Measurements from ENCODE around the gene HSPB9. TPM values are rescaled to one million over a fixed set of nuclear protein-coding genes. Genes with fewer than 3 reads are reported as not detected.

The HSPB9 gene
- total and polyA plus RNA-seq, 2 donors (not counting 3 experiments of a cell fraction or from before 2014, with no cell fraction given), result not detected

GRCh38 chr17:42127414-42127813 lies 4.8 kb downstream of the HSPB9 start:
- dilution Hi-C loops (cut with MboI; ENCODE audit: extremely low pct_ligation_motif_present, low sequenced_read_pairs) (no loop called here), intact Hi-C loops (cut with micrococcal nuclease) (no loop called here)
- H3K36me3 ChIP-seq (ENCODE audit: control insufficient read depth in 2 of 2, extremely low read depth in 1 of 2, insufficient read depth in 2 of 2, low read length in 2 of 2), result peaks cover 27 to 41% of the 10 kb centered on the region in 2 experiments
- H3K79me2 ChIP-seq (ENCODE audit: control insufficient read depth, insufficient read depth, low read length), result peaks cover 30% of the 10 kb centered on the region
- H3K9me3 ChIP-seq (replicated peaks; ENCODE audit: control insufficient read depth, insufficient read depth, low read length), result no peaks in the 10 kb centered on the region
- DNase-seq (ENCODE audit: low read depth, low spot score) (no peak), FAIRE-seq (no peak)
- H3K27me3 ChIP-seq (ENCODE audit: control insufficient read depth in 2 of 2, insufficient read depth in 2 of 2, low read length in 2 of 2), result no peaks in the 10 kb centered on the region
- ChIA-PET POLR2A (no interaction called here), CTCF (interaction anchor here (1.3 kb wide), 1 partner anchor 9 kb away, joined by 5 read pairs; no protein-coding TSS in a partner anchor)
- peaks cover 34% of the 10 kb centered on the region for H3K4me1 ChIP-seq (ENCODE audit: control insufficient read depth, extremely low read depth, insufficient read depth, low read length)
- H2AFZ ChIP-seq (ENCODE audit: low read depth, low read length), result no peak overlapping the region
- TF ChIP-seq POLR2AphosphoS5 (IDR thresholded peaks at IDR 0.05; ENCODE audit: insufficient read depth, low read depth, low read length) (no peak), POLR2A (IDR thresholded peaks at IDR 0.05; ENCODE audit: low read depth, low read length) (no peak), CTCF (IDR thresholded peaks at IDR 0.05; ENCODE audit: extremely low read depth in 1 of 2, insufficient read depth in 1 of 2, low read depth in 1 of 2, low read length in 2 of 2) (no peak), MYC (IDR thresholded peaks at IDR 0.05; ENCODE audit: low read depth, low read length) (no peak), JUN (IDR thresholded peaks at IDR 0.05; ENCODE audit: borderline replicate concordance, insufficient read depth, insufficient read length, low read depth) (no peak), EZH2 (IDR thresholded peaks at IDR 0.05; ENCODE audit: borderline replicate concordance, low read depth, low read length, severe bottlenecking) (no peak), FOS (IDR thresholded peaks at IDR 0.05; ENCODE audit: borderline replicate concordance, insufficient read depth, low read length) (no peak), MAX (IDR thresholded peaks at IDR 0.05; ENCODE audit: insufficient read depth, insufficient read length) (no peak), GATA2 (IDR thresholded peaks at IDR 0.05; ENCODE audit: insufficient read depth, insufficient read length, low read depth, low read length) (no peak)
- H3K4me3 ChIP-seq (replicated peaks in 1 of 3; ENCODE audit: insufficient read depth in 1 of 3, low read depth in 1 of 3, low read length in 3 of 3), result no peak overlapping the region
- no peaks in the 10 kb centered on the region for H3K9me1 ChIP-seq (replicated peaks; ENCODE audit: control insufficient read depth, extremely low read depth, insufficient read depth, low read length)
- H3K27ac ChIP-seq (ENCODE audit: insufficient read depth, low read depth, low read length), result no peak overlapping the region
- BruUV-seq (replicated peaks), result no TSS peak
- no peak overlapping the region for H3K9ac ChIP-seq (replicated peaks; ENCODE audit: extremely low read depth, insufficient read depth, low read length)
- H4K20me1 ChIP-seq (replicated peaks; ENCODE audit: control insufficient read depth, extremely low read depth, insufficient read depth, low read length), result no peaks in the 10 kb centered on the region
- no peak overlapping the region for H3K4me2 ChIP-seq (ENCODE audit: insufficient read depth, low read length)
